GM19324 (cell line): ENCODE results near the gene RBM12.
"Not testable (repeated sequence)": the region's sequence is repeated elsewhere in the genome, so short reads cannot be mapped to it uniquely, and the experiment has no call there.

ENCODE experiments used
- ATAC-seq: cut with Tn5 transposase; IDR thresholded peaks from one replicate; pipeline ENCODE4 v1.9.1; 2021; ENCODE audit warnings: mild to moderate bottlenecking, moderate library complexity; ENCODE audit not compliant: unreplicated experiment, low FRiP score

Gene RBM12, protein sequence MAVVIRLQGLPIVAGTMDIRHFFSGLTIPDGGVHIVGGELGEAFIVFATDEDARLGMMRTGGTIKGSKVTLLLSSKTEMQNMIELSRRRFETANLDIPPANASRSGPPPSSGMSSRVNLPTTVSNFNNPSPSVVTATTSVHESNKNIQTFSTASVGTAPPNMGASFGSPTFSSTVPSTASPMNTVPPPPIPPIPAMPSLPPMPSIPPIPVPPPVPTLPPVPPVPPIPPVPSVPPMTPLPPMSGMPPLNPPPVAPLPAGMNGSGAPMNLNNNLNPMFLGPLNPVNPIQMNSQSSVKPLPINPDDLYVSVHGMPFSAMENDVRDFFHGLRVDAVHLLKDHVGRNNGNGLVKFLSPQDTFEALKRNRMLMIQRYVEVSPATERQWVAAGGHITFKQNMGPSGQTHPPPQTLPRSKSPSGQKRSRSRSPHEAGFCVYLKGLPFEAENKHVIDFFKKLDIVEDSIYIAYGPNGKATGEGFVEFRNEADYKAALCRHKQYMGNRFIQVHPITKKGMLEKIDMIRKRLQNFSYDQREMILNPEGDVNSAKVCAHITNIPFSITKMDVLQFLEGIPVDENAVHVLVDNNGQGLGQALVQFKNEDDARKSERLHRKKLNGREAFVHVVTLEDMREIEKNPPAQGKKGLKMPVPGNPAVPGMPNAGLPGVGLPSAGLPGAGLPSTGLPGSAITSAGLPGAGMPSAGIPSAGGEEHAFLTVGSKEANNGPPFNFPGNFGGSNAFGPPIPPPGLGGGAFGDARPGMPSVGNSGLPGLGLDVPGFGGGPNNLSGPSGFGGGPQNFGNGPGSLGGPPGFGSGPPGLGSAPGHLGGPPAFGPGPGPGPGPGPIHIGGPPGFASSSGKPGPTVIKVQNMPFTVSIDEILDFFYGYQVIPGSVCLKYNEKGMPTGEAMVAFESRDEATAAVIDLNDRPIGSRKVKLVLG

GRCh38 chr20:35664466-35665206 lies at the start of gene RBM12, which contains the start of gene CPNE1:
Gene RBM12, minus strand, starts transcription at chr20:35664900. Its CDS starts 9,578 bp downstream, at chr20:35655322.
Gene CPNE1, minus strand, starts transcription at chr20:35664900. Its CDS starts 31,977 bp downstream, at chr20:35632923.
- peak; percentile 69 for ATAC-seq

- no peak for ATAC-seq
Measured at GRCh38 chr20:35714127-35714526, 49.4 kb upstream of the RBM12 start.

DNA sequence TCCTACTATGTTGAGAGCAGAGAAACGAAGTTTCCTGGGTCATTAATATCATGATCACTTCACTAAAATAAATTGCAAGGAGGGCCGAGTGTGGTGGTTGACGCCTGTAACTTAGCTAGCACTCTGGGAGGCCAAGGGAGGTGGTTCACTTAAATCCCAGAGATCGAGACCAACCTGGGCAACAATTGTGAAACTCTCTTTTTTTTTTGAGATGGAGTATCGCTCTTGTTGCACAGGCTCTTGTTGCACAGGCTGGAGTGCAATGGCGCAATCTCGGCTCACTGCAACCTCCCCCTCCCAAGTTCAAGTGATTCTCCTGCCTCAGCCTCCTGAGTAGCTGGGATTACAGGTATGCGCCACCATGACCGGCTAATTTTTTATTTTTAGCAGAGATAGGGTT lies 48.4 kb upstream of the RBM12 start:
- not testable (repeated sequence) for ATAC-seq

GRCh38 chr20:35711588-35712209 lies 47.0 kb upstream of the RBM12 start:
- ATAC-seq, result no peak

DNA sequence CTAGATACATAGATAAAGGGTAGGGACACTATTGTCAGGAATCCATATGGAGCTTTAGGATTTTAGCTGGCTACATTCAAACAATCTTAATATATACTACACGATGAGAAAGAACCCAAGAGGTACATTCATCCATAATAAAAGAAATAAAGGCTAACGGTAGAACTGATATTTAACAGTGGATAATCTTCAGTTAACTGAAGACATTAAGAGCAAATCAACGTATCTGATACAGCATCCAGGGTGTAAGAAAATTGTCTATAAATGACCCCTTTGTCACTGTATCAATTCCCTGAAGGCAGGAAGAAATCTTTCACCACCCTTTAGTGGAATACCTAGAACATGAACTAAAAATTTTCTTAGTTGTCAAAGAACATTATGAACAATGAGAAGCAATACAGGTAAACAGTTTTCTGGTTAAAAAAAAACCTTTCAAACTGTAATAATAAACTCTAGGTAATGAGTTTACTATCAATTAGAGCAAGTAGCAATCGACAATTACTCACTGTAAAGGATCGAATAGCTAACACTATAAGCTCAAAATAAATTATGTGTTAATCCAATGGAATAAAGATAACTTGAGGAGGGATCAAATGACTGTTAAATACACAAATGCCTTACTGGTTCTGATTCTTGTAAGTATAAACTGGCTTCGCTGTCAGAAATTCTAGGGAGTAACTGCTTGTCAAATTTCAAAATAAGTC lies 46.3 kb upstream of the RBM12 start:
- ATAC-seq, result no peak

DNA sequence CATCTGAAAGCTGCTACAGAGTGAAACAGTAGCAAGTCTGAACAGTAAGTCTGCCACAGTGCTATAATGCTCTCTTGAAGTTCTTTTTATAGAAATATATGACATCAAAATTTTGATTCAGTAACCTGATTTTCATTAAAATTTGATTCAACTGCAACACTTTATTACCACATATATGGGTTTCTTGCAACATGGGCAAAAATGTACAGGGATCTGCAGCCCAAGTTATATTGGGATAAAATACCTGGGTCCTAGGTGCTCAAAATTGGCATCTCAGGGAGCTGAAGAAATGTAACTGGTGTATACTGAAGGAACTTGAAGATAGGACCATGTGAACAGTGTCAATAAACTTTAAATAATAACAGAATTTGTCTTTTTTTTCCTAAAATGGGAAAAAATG lies 45.3 kb upstream of the RBM12 start:
- no peak for ATAC-seq

DNA sequence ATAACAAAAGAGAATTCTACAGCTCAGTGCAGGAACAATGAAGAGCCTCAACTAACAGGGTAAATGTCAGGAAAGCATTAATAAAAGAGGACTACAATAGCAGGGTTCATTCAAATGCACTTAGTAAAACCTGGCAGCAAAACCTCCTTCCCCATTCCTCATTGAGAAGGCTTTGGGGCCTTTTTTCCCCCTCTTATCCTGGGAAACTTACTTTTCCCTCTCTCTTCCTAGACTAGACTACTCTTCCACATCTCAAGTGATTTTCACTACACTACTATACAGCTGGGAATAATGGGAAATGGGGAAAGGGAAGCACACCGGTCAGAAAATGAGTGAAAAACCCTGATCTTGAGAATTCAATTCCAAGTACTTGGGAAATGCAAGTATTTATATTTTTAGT lies 44.6 kb upstream of the RBM12 start:
- ATAC-seq, result no peak

DNA sequence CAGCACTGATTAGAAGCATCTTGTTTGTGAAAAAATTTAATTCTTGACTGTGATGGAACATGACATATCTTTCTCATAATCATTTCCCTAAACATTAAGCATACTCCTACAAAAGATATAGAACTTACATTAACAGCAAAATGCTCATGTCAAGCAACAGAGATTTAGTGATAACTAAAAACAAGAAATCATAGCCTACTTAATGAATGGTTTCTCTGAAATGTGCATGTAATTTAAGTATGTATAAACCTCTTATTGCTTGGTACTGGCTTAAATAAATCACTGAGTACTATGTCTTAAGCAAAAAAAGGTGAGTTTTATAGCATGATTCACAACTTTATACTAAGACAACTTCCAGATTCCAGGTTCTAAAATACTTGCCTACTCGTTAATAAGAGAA lies 43.8 kb upstream of the RBM12 start:
- no peak for ATAC-seq

- ATAC-seq, result not testable (repeated sequence)
Measured at GRCh38 chr20:35706591-35707529, 42.2 kb upstream of the RBM12 start.

DNA sequence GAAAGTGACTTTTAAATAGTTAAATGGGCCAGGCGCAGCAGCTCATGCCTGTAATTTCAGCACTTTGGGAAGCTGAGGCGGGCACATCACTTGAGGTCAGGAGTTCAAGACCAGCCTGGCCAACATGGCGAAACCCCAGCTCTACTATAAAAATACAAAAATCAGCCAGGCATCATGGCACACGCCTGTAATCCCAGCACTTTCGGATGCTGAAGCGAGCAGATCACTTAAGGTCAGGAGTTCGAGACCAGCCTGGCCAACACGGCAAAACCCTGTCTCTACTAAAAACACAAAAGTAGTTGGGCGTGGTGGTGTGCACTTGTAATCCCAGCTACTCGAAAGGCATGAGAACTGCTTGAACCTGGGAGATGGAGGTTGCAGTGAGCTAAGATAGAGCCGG lies 41.2 kb upstream of the RBM12 start:
- ATAC-seq, result not testable (repeated sequence)

GRCh38 chr20:35704514-35705261 lies 40.0 kb upstream of the RBM12 start:
- no peak for ATAC-seq

DNA sequence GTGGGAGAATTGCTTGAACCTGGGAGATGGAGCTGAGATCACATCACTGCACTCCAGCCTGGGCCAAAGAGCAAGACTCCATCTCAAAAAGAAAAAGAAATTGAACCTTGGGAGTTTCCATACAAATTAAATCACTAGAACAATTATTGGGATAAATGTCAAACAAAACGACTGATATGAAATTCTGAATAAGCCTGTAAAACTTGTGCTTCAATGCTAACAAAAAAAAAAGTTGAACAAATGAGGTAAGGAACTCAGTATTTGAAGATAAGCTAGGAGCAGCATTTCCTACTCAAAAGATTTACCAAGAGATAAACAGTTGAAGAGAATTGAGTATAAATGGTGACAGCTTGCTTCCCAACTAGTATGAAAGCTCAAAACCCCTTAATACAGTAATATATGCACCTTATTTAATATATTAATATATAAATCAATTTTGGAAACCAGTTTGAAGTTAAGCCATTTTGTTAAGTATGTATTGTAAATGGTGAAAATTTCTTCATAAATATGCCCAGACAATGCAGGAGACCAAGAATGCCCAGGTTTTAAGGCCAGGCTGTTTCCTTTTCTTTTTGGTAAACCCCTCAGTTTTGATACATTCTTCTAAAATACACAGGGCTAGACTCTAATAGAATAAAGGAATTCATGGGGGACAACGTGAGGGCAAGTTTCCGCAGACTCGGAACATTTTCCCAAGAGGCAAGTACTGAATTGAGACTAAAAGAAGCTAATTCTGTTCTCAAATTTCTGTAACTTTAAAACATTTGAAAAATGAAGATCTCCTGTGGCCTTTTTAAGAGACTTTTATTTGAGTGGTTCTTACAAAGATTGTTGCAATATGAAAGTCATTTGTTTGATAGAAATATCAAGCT lies 38.4 kb upstream of the RBM12 start:
- no peak for ATAC-seq

GRCh38 chr20:35702051-35702823 lies 37.5 kb upstream of the RBM12 start:
- no peak for ATAC-seq

DNA sequence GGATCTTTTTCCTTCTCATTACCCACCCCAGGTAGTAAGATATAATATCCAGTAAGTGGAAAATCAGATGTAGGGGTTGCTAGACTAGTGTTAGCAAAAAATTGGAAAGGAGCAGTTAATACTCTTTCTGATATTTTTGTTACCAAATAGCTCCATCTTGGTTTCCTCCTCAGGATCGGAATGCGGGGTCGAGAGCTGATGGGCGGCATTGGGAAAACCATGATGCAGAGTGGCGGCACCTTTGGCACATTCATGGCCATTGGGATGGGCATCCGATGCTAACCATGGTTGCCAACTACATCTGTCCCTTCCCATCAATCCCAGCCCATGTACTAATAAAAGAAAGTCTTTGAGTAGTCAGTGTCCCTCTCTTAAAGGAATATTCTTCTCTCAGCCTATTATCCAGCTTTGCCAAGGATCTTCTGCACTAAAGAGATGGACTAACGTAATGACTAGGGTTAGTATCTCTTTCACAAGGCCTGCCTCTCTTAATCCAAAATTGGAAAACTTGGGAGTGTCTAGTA lies 36.0 kb upstream of the RBM12 start:
- no peak for ATAC-seq

- no peak for ATAC-seq
Measured at GRCh38 chr20:35699957-35700624, 35.4 kb upstream of the RBM12 start.
